Ovary (tissue), 10 donors: ENCODE results near the gene LBX2. TPM values are rescaled to one million over a fixed set of nuclear protein-coding genes. Genes with fewer than 3 reads are reported as not detected.

Experiments used
- DNase-seq, 5 donors: peaks; one replicate each; pipeline ENCODE4 v3.0.0-alpha.2; 2019 to 2020
- H3K27ac ChIP-seq, 2 donors: fragments of 200-600 bp; one replicate each; pipeline versions ENCODE4 v1.5.1 to v1.8.0; 2019 to 2022
- H3K27me3 ChIP-seq: fragments of 200-600 bp; one replicate; pipeline ENCODE4 v1.8.0; 2022
- H3K36me3 ChIP-seq: fragments of 200-600 bp; sonication (generic); one replicate; pipeline ENCODE4 v1.5.1; 2019
- H3K4me1 ChIP-seq: one replicate; pipeline ENCODE4 v1.8.1; 2013; ENCODE audit warnings: mild to moderate bottlenecking, moderate library complexity; ENCODE audit not compliant: insufficient read depth
- H3K4me3 ChIP-seq: fragments of 200-600 bp; sonication (generic); one replicate; pipeline ENCODE4 v1.5.1; 2017
- H3K9me3 ChIP-seq, 2 donors: fragments of 200-600 bp in 1 of 2; sonication (generic) in 1 of 2; one replicate each; pipeline versions ENCODE4 v1.5.1 to v1.8.1; 2013 to 2019; ENCODE audit warnings: mild to moderate bottlenecking in 1 of 2, moderate library complexity in 1 of 2
- EP300 ChIP-seq: sonication (generic); formaldehyde crosslinking; IDR thresholded peaks from one replicate; pipeline ENCODE4 v1.6.1; 2017; ENCODE audit warnings: antibody characterized with exemption
- POLR2A ChIP-seq: fragments of 450-650 bp; IDR thresholded peaks from one replicate; pipeline ENCODE4 v1.6.1; 2017; ENCODE audit warnings: antibody characterized with exemption, mild to moderate bottlenecking, moderate library complexity
- WGBS, 3 donors: extraction: QIAGEN DNeasy Blood & Tissue Kit in 1 of 3; methylation state at CpG; one replicate each; pipeline versions ENCODE4 v1.1.5 to v1.1.7; 2013 to 2017; 5-methylcytosine and 5-hydroxymethylcytosine counted together
- intact Hi-C, 4 donors: fragments of 100-400 bp; cut with DNase I; formaldehyde crosslinking; loops; one replicate each; pipeline versions ENCODE4 v1.11.0 to v1.15.1; 2022 to 2023
- long read RNA-seq, 3 donors: library from polyadenylated mRNA in 2 of 3; unstranded in 2 of 3; transcript quantifications; one replicate each; pipeline ENCODE4 v2.0.0 and lab custom pipeline, GENCODE V29; 2021 to 2026
- polyA plus RNA-seq, 2 donors: library from polyadenylated mRNA; stranded (reverse); fragments of 200-250 nt in 1 of 2; fragments of 350-450 nt in 1 of 2; fragmentation: Illumina TruSeq in 1 of 2; extraction: RNeasy Lipid Tissue Mini Kit (QIAGEN cat#74804) in 1 of 2; gene quantifications; one replicate each; pipeline ENCODE4 v1.2.3, GENCODE V29; 2013 to 2014
- total RNA-seq, 7 donors: library from RNA; depleted of rRNA in 2 of 7; stranded (reverse); fragments of >200 nt in 2 of 7; fragmentation: NEBNext Ultra II Directional in 3 of 7; extraction: Animal tissue kit (Norgen Biotek cat#: 25700) in 3 of 7; gene quantifications; one replicate each; pipeline versions ENCODE4 v1.1.0 to v1.2.4, GENCODE V29; 2016 to 2023
- TF ChIP-seq, protein P1 (sequence below), 3 donors: fragments of 450-650 bp in 2 of 3; fragments of 200-600 bp in 1 of 3; IDR thresholded peaks; one replicate each; pipeline versions ENCODE4 v1.5.1 to v1.8.0; 2016 to 2022; ENCODE audit warnings: antibody characterized with exemption in 3 of 3, mild to moderate bottlenecking in 1 of 3
- donor health status: DM: no; HTN: no; CAD: no; lungs with moderate emphysema.
- donor health status: DM: no; HTN: no; CAD: no.
- donor health status: Bipolar disorder and iron deficiency.
- donor health status: DM: yes; HTN: yes; CAD: no.
- donor health status: DM: no; HTN: no; CAD: no.
- donor health status: DM: yes; HTN: yes; CAD: no.

LBX2 gene
- total RNA-seq (1 to 10 TPM in 1 of 7 donors, under 1 TPM in 3, not detected in 3; 0.15 to 1.2 (median 0.28) TPM), polyA plus RNA-seq (under 1 TPM in 1 of 2 donors, not detected in 1; 0.15 TPM)
- long read RNA-seq, donor 1, result 0 reads
- long read RNA-seq, donor 2, partial matches to known transcripts, result 0 of 1 reads
- long read RNA-seq, donor 2, other reads (novel, unspliced or antisense), result 0 of 1 reads
- long read RNA-seq, donor 3, result 0 reads

DNA sequence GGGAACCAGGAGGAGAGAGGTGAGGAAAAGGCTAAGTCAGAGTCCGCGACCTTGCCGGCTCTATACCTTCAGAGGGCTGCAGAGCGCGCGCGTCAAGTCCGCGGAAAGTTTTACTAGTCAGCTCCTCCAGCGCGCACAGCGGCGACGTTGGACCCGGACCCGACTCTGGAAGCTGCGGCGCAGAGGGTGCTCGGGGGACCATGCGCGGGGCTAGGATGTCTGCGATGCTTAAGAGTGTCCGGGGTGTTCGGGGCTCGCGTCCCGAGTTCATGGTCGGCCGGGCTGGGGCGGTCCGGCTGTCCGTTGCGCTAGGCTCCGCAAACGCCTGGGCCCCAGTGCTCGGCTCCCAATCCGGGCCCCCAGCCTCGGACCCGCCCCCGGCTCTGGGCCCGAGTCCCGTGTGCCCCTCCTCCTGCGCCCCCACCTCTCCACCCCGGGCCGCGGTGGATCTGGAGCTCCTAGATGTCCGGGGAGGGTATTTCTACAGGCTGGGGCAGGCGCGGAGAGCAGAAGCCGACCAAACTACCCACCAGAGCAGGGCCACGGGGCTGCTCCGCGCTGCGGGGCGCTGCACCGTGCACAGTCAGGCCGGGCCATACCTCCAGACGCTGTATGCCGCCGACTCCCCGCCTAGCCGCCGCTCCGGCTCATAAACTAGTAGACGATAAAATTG lies at the start of gene LBX2:
Gene LBX2 (minus strand): TSS at position 337 of the 673 bp plus-strand sequence. CDS start 66 bp downstream, at position 271.
- Histone ChIP-seq H3K4me1 (peaks cover 2% of the 10 kb centered on the region), H3K27me3 (no peaks in the 10 kb centered on the region), H3K9me3 (no peaks in the 10 kb centered on the region), H3K36me3 (no peaks in the 10 kb centered on the region), H3K4me3 (no peak within 1 kb of the TSS), H3K27ac (no peak within 1 kb of the TSS)
- 2 to 4% (median 3%) methylated on average over 65 of the region's 65 CpGs for WGBS, 3 donors
- intact Hi-C loops, result no loop called here
- TF ChIP-seq EP300 (no peak), POLR2A (no peak)
- TF ChIP-seq, protein P1, sequence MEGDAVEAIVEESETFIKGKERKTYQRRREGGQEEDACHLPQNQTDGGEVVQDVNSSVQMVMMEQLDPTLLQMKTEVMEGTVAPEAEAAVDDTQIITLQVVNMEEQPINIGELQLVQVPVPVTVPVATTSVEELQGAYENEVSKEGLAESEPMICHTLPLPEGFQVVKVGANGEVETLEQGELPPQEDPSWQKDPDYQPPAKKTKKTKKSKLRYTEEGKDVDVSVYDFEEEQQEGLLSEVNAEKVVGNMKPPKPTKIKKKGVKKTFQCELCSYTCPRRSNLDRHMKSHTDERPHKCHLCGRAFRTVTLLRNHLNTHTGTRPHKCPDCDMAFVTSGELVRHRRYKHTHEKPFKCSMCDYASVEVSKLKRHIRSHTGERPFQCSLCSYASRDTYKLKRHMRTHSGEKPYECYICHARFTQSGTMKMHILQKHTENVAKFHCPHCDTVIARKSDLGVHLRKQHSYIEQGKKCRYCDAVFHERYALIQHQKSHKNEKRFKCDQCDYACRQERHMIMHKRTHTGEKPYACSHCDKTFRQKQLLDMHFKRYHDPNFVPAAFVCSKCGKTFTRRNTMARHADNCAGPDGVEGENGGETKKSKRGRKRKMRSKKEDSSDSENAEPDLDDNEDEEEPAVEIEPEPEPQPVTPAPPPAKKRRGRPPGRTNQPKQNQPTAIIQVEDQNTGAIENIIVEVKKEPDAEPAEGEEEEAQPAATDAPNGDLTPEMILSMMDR (IDR thresholded peaks at IDR 0.05), result no peak
- no peak for DNase-seq

DNA sequence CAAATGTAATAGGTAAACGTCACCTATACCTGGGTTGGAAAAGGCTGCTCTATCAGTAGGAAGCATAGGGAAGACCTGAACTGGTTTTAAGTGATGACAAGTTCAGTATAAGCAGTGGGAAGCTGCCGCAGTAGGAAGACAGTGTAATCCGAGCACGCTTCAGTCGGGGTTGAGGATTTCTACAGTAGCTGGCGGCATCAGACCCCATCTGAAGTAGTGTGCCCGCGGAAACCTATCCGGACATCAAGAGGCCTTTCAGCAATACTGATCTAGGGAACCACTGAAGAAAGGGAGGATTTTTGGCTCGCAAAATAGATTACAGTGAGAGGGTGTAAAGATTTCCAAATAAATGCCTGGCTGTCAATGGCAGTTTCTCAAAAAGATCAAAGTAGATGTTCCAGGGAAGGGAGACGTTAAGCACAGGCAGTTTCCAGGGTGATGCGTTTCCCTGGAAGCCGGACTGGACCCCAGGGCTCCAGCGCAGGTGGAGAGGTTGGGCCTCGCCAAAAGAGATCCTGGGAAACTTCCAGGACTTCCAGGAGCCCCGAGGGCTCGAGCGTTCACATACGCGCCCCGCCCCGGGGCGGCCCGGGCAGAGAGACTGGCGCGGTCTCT lies 49.0 kb upstream of the LBX2 start:
- no peak for DNase-seq
- Histone ChIP-seq H3K36me3 (no peaks in the 10 kb centered on the region), H3K4me1 (peaks cover 9% of the 10 kb centered on the region), H3K27me3 (no peaks in the 10 kb centered on the region), H3K9me3 (no peaks in the 10 kb centered on the region), H3K4me3 (peak overlapping the region; percentile 40), H3K27ac (peak overlapping the region in 1 of 2 donors; percentile 16)
- TF ChIP-seq POLR2A, result no peak
- TF ChIP-seq EP300, result no peak
- WGBS, 3 donors, result 12 to 15% (median 13%) methylated on average over 26 of the region's 26 CpGs
- intact Hi-C loops, result no loop called here

DNA sequence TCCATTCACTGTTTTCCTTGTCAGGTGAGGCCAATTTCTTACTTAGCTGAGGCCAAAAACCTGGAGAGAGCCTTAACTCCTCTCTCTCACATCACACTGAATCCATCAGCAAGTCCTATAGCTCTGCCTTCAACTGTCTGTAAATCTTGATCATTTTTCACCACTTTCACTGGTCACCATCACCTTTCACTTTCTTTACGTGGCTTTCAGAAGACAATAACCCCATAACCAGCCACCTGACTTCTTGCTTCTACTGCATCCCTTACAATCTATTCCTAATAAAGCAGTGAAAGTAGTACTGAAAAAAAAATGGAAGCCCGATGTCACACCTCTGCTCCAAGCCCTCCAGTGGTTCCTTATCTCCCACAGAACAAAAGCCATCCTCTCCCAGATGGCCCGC lies 46.6 kb upstream of the LBX2 start:
- Histone ChIP-seq H3K4me3 (no peak overlapping the region), H3K4me1 (peaks cover 6% of the 10 kb centered on the region), H3K9me3 (no peaks in the 10 kb centered on the region), H3K36me3 (no peaks in the 10 kb centered on the region), H3K27me3 (no peaks in the 10 kb centered on the region), H3K27ac (no peak overlapping the region)
- WGBS, 3 donors, result 91 to 93% (median 92%) methylated on average over 3 of the region's 3 CpGs
- intact Hi-C loops, result no loop called here
- DNase-seq, result no peak
- no peak for TF ChIP-seq EP300
- TF ChIP-seq, protein P1 (IDR thresholded peaks at IDR 0.05), result no peak
- TF ChIP-seq POLR2A, result no peak

GRCh38 chr2:74544634-74545033 lies 45.2 kb upstream of the LBX2 start:
- Histone ChIP-seq H3K4me1 (peaks cover 6% of the 10 kb centered on the region), H3K27me3 (no peaks in the 10 kb centered on the region), H3K9me3 (no peaks in the 10 kb centered on the region), H3K4me3 (no peak overlapping the region), H3K27ac (no peak overlapping the region), H3K36me3 (no peaks in the 10 kb centered on the region)
- 91 to 95% (median 95%) methylated on average over 3 of the region's 3 CpGs for WGBS, 3 donors
- intact Hi-C loops, result no loop called here
- no peak for DNase-seq
- TF ChIP-seq, protein P1 (IDR thresholded peaks at IDR 0.05), result no peak
- TF ChIP-seq EP300 (no peak), POLR2A (no peak)

GRCh38 chr2:74542978-74543377 lies 43.6 kb upstream of the LBX2 start:
- WGBS, 3 donors, result 70 to 86% (median 84%) methylated on average over 1 of the region's 1 CpG
- Histone ChIP-seq H3K4me3 (no peak overlapping the region), H3K4me1 (no peaks in the 10 kb centered on the region), H3K27ac (no peak overlapping the region), H3K36me3 (no peaks in the 10 kb centered on the region), H3K9me3 (no peaks in the 10 kb centered on the region), H3K27me3 (no peaks in the 10 kb centered on the region)
- DNase-seq, result no peak
- intact Hi-C loops, result no loop called here
- TF ChIP-seq POLR2A (no peak), EP300 (no peak)
- TF ChIP-seq, protein P1 (IDR thresholded peaks at IDR 0.05), result no peak
